CD4-positive, alpha-beta T cell treated with Interferon alpha-2 for 1 hour (primary cell): Measurements from ENCODE around the gene TMEM151A.

Experiments used
- DNase-seq, 2 donors: peaks; one replicate each; pipeline ENCODE4 v3.0.0-alpha.2; 2020 to 2022

TMEM151A gene

DNA sequence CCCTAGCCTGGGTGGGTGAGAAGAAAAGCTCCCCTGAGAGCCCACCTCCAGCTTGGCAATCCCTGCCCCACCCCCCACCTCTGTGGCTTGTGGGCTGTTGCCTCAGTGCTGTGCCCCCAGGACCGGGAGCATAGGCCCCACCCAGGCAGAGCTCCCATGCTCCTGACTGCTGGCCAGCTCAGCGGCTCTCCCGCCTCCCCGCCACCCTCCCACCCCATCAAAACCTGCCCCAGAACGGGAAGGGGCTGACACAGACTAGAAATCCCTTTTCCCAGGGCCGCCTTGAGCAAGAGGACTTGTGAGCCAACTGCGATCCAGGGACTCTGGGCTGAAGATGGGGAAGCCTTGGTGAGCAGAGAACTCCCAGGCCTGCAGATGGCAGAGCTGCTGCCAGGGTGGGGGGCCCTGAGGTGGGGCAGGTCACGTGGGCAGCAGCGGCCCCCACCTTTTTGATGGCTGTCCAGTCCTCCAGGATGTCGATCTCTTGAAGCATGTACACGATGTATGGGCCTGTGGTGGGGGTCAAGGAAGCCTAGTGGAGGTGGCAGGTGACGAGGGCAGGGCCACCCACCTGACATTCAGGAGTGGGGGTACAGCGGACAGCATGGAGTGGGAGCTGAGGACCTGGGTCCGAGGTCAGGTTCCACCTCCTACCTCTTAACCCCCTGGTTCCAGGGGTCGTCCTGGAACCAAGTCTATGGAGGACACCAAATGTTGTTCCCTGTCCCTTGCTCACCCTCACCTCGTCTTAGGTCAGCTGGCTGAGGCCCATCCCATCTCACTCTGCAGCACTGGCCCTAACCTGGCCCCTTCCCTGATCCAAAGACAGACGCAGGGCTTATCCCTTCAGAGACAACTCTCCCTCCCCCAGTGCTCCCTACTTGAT is 46.8 kb downstream of the TMEM151A start:
- DNase-seq: no peak

DNA sequence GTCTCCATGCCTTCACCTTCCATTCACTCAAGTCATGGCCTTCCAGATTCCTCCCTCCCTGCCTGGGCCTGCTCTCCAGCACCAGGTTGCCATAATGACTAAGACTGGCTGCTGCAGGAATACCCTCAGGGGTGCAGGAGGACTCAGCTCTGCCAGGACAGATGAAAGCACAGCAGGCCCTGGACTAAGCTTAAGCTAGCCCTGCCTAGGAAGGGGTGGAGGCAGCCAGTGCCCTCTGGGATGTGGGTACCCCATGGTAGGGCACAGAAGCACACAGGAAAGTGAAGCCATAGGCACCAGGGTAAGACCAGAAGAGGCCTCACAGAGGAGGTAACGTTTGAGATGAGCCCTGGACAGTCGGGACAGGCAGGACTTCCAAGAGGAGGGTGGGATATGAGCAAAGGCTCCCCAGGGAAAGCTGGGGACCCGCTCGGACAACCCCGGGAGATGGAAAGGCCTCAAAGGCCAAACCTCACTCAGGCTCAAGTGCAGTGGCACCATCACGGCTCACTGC is 47.5 kb downstream of the TMEM151A start:
- no peak for DNase-seq

DNA sequence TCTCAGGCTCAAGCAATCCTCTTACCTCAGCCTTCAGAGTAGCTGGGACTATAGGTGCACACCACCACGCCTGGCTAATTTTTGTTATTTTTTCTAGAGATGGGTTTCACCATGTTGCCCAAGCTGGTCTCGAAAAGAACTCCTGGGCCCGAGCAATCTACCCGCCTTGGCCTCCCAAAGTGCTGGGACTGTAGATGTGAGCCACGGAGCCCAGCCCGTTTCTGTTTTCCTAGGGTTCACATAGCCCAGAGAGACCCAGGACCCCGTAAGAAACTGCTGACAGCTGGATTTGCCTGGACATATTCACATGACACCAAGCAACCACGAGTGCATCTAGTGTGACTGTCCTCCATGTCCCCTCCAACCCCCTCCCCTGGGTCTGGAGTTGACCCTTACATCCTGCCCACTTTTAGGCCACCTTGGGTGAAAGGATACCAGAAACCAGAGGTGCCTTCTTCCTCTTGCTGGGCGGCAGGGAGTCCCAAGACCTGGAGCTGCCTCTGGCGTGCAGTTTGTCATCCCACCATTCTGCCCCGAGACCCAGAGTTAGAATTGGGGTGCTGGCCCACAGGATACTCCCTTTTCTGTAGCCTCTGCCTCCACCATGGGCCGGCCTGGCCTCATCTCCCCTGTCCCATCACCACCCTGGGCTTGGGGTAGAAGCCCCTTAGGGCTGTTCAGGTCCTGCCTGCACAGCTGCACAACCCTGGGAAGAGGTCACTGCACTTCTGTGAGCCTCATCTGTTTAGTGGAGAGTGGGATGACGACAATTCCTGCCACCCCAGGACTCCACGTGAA is 48.2 kb downstream of the TMEM151A start:
- DNase-seq: no peak

DNA sequence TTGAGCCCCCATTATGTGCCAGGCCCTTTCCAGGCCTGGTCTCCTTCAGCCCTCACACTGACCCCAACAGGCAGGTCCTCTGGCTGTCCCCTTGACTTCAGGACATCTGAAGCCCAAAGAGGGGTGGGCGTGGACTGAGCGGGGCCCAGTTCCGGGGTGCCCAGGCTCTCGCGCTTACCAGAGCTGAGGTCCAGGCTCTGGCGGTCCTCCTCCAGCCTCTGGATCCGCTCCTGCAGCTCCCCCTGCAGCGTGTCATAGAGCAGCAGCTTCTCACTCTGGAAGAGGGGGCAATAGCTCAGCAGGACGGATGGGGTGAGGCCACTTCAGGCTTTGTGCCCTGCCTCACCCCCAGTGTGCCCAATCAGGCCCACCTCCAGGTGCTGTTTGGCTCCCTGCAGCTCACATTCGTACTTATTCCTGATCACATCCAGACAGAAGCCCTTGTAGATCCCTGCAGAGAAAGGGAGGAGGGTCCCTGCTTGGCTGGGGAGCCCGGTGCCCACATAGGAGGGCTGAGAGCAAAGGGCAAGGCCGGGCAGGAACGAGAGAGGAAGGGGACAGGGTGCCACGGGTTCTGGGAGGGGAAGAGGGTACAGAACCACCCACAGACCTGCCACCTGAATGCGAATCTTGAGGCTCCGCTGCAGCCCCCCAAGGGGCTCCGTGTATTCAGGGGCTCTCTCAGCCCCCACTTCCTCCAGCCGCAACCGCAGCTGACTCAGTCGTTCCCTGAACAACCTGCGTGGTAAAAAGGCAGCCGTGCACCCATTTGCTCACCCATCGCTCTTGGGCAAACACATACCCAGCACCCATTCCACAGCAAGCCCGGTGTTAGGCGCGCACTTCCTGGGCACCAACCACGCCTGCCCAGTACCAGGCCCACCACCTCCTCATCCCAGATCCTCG is 49.2 kb downstream of the TMEM151A start:
- DNase-seq: no peak

DNA sequence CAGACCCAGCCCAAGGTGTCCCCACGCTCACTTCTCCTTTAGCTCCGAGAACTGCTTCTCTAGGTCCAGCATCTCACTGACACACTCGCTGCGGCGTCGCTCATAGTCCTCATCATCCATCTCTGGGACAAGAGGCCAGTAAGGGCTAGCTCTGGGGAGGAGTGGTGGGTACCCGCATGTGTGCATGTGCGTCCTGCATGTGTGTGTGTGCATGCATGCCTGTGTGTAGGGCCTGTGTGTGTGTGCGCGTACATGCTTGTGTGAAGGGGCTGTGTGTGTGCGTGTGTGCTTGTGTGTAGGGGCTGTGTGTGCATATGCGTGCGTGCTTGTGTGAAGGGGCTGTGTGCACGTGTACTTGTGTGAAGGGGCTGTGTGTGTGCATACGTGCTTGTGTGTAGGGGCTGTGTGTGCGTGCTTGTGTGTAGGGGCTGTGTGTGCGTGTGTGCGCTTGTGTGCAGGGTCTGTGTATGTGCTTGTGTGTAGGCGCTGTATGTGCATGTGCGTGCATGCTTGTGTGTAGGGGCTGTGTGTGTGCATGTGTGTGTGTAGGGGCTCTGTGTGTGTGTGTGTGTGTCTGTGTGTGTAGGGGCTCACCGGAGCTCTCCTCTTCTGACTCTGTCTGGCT is 49.9 kb downstream of the TMEM151A start:
- no peak for DNase-seq

DNA sequence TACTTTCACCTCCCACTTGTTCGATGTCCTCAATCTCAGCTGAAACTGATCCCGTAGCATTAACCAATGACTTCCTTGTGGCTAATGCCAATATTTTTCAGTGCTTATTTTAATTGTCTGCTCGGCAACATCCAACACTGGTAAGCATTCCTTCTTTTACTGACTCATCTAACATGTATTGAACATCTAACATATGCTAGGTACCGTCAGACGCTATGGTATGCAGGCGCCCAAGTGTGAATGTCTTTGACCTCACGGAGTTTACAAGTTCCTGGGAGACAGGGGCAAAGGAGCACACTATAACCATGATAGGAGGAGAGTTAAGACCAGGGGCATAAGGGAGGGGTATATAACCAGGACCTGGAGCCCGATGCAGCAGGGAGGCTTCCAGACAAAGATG is 51.5 kb downstream of the TMEM151A start:
- DNase-seq: no peak

DNA sequence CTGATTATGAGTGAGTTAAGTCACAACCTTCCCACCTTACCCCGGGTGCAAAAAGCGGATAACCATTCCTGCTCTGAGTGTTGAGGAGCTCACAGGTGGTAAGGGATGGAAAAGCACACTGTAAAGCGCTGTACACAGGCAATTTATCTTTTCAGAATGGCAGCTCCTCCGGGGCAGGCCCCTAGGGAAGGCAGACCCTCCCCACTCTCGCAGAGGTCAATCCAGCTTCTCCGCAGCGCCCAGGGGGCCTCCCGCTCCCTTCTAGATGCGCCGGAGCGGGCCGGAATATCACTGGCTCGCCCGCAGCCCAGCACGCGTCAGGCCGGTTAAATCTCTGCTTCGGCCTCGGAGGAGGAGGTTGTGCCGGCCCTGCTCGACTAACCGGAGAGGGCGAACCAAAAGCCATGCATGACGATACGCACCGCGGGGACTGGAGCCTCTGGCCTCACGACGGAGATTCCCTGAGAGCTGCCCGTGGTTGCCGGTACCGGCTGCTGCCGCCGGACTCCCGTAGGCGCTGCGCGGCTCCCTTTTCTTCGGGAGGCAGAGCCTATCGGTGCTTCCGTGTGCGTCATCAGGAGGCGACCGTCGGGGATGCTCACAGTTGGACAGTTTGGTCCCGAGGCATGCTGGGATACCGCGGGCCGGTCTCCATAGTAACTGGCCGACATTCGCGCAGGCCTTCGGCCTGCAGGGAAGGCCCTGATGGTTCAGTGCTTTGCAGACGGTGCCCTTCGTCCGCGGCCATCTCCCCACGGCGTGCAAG is 53.0 kb downstream of the TMEM151A start, which contains the start of gene BRMS1:
Gene BRMS1, minus strand, starts transcription at position 555 of the 766 bp plus-strand sequence. CDS start 2,870 bp downstream, outside the sequence.
- peak; percentile 96 for DNase-seq

DNA sequence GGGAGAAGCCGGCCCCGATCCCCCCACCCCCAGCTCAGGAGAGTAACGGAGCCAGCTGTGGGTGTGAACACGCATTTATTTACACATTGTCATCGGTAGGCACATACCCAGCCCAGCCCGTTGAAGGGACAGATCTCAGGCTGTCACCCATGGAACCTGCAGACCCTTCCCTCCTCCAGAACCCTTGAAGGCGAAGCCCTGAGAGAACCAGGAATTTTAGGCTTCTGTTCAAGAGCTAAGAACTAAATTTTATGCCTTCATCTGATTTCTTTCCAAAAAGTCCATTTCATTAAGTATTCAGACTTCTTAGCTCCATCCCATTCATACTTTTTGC is 53.6 kb downstream of the TMEM151A start:
- no peak for DNase-seq
